Measurements from ENCODE around the gene ARHGAP19.

Gene ARHGAP19

DNA sequence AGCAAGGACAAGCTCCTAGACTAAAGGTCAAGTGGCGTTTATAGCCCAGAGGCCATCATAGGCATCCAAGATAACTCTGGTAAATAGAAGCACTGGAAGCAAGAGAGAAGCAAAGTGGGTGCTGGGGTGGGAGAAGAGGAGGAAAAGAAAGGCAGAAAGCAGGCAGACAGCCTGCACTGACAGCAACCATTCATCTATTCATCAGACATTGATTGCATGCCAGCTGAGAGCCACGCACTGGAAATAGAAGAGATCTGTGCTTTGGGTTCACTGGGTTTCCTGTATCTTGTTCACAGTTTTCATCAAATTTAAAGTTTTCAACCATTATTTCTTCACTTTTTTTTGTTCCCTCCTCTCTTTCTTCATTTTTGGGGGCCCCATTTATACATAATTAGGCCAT is 102.0 kb downstream of the ARHGAP19 start:
- FAIRE-seq = no peak

GRCh38 chr10:97188261-97188711 is 104.2 kb downstream of the ARHGAP19 start:
- FAIRE-seq = no peak

GRCh38 chr10:97186911-97187310 is 105.5 kb downstream of the ARHGAP19 start:
- FAIRE-seq = no peak

- FAIRE-seq = no peak
These were observed 106.9 kb downstream of the ARHGAP19 start, which contains the start of gene SLIT1 for GRCh38 chr10:97185326-97186058. Gene SLIT1 (minus strand): TSS chr10:97185959. CDS start chr10:97185674, 285 bp downstream.

DNA sequence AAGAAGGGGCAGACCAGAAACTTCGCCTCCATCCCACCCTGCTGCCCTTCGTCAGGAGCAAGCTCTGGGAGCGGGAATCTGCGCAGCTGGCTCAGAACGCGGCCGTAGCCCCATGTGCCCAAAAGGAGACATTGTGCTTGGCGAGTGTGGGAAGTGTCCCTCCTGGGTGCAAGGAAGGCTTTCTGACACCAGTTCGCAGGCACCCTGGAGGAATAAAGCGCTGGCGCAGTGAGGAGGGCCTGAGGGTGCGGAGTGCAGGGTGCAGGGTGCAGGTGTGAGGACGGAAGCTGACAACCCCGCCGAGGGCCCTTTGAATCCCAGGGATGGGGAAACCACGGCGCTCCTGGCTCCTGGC is 107.5 kb downstream of the ARHGAP19 start:
- FAIRE-seq = no peak

DNA sequence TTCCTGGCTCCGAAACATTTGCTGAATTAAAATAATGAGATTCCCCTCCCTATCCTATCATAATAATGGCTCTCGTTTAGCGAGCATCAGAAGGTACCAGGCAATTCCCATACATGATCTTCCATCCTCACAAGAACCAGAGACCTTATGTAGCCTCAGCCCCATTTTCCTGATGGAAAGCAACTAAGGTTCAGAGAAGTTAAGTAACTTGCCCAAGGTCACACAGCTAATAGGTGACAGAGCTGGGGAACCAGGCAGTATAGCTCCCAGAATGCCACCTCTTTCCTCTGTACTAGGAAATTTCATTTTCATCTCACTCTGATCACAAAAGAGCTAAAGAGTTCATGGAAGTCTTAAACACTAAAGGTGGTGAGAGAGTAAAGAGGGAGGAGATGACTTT is 109.1 kb downstream of the ARHGAP19 start:
- FAIRE-seq = no peak

DNA sequence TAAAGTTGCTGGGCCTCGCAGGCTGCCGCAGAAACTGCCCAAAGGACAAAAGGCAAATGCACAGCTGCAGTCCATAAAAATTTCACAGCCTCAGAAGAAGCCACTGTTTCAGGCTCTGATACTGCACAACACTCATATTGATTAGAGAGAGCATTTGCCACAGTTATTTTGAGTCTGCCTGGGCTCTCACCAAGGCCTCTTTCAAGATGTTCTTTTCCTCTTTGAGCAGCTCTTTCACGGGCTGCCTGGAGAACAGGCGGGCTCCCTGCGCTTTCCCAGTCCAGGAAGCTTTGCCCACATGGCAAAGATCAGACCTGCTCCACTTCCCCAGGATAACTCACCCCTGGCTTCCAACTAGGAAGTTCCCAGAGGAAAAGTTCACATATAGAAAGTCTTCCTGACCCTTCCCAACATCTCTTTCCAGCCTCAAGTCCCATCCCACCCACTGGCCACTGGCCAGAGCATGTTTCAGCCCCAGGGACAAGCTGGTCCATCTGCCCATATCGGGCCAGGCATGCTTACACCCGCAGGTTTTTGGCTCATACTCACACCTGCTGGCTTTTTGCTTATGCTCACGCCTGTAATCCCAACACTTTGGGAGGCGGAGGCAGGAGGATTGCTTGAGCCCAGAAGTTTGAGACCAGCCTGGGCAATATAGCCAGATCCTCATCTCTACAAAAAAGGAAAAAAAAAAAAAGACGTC is 110.0 kb downstream of the ARHGAP19 start:
- no peak for FAIRE-seq

DNA sequence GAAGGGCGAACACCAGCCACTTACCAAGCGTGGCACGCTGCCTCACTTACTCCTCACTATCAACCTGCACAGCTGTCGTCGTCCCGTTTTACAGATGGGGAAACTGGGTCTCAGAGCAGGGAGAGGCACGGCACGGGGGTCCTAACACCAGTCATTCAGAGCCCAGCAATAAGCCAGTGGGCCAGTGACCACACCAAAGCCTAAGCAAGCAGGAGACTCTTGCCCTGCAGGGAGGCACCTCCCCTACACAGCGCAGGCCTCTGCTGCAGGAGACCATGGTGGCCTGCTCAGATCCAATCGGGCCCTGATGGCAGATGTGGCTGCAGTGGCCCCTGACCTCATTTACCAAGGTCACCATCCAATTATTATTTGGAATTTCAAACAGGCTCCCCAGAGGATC is 111.5 kb downstream of the ARHGAP19 start:
- FAIRE-seq = no peak

DNA sequence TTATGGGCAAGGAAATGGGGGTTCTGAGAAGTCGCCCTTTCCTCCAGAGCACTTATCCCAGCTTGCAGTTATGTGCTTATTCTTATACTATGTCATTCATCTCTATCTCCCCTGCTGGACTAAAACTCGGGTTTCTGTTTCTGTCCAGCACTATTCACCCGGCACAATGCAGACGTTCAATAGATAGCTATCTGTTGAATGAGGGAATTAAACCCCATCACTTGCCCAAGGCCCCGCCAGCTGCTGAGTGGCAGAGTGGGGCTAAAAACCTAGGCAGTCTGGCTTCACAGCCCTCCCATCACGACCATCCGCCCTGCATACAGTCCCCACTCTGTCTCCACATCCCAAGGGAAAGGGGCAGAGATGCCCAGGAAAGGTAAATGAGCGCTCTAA is 112.1 kb downstream of the ARHGAP19 start:
- no peak for FAIRE-seq

DNA sequence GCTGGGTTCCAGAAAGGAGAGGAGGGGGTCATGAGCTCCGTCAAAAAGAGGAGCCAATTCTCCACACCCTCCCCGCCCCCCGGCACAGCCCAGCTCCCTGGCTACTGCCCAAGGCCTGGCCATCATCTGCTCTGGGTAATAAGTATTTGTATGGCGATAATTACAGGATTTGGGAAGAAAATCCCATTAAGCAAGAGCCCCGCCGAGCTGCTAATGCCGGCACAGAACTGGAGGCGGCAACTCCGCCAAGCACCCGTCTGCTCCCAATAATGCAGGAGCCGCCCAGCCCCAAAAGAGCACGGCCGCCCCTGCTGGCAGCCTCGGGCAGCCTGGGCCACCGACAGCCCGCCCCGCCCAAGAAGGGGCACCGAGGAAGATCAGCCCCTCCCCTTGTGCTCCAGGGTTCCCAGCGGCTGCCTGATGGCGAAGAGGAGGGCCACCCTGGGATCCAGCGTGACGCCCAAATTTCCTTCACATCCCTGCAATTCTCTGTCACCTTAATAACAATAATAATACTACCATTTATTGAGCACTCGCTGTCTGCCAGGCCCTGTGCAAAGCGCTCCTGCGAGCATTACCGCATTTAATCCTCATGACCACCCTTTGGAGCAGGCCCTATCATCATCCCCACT is 112.6 kb downstream of the ARHGAP19 start:
- no peak for FAIRE-seq

- no peak for FAIRE-seq
These were observed 113.1 kb downstream of the ARHGAP19 start for GRCh38 chr10:97179311-97179710.

DNA sequence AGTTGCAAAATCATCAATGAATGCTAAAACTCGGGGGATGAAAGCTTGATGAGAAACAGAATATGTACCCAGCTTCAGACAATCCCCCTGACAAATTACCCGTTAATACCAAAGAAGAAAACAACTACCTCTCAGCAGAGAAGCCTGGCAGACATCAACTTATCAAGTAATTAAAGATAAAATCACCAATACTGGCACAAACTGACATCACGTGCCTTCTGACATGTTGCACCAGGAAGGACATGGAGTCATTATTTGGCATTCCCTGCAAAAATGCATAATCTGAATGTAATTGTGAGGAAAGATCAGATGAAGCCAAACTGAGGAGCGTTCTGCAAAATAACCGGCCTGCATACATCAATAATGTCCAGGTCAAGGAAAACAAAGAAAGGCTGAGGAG is 114.4 kb downstream of the ARHGAP19 start:
- no peak for FAIRE-seq

GRCh38 chr10:97176226-97176625 is 116.2 kb downstream of the ARHGAP19 start:
- FAIRE-seq = no peak

DNA sequence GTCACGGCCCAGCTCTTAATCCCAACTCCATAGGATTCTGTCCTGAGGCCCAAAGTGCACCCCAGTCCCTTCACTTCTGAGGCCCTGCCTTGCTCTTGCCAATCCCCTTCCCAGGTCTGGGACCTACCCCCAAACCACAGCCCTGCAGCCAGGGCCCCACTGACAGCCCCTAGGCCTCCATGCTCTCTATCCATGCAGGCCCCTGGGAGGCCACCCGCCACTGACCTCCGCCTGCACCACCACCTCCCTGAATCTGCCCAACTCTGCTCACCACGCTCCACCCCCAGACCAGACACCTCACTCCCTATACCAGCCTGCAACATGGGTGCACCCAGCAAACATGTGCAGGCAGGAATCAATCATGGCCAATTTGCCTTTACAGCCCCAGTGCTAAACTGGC is 116.9 kb downstream of the ARHGAP19 start:
- no peak for FAIRE-seq

- no peak for FAIRE-seq
These were observed 117.5 kb downstream of the ARHGAP19 start for GRCh38 chr10:97174941-97175340.

- no peak for FAIRE-seq
These were observed 118.1 kb downstream of the ARHGAP19 start for GRCh38 chr10:97174276-97174775.

DNA sequence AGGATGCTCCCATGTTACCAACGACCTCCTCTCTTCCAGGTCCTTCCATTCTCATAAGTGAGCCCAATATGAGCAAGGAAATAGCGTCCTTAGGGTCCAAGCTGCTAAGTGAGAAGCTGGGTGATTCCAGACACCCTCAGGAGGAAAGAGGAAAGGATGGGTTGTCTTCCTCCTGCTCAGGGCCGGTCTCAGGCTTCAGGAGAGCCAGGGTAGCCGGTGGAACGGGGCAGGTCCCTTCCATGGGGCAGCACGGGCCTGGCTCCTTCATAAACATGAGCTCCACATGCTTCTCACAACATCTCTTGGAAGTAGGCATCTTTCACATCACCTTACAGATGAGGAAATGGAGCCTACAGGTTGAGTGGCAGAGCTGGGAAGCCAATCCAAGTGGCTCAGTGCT is 119.4 kb downstream of the ARHGAP19 start:
- FAIRE-seq = no peak

Measured in colon (tissue), 2 donors.